Measurements from ENCODE around the gene CPPED1. TPM values are rescaled to one million over a fixed set of nuclear protein-coding genes. Genes with fewer than 3 reads are reported as not detected.

The CPPED1 gene
- total RNA-seq, 2 donors from 2014 or later = 8.4 to 14.7 TPM

DNA sequence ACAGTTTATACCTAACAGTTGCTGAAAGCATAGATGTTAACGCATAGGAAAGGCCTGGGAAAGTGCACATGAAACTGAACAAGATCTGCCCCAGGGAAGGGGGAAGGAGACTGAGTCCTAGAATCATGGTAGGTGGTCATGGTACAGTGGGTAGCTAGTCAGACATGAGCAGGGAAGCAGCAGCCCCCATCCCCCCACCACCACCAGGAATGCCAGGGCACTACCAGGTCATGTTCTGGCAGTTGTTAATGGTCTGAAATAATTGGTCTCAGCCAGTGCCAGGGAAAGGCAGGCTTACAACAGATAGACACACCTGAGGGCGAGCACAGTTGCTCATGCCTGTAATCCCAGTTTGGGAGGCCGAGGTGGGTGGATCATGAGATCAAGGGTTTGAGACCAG lies 185.2 kb downstream of the CPPED1 start:
- Mint-ChIP-seq H3K27me3 (ENCODE audit: insufficient read depth) (no peaks in the 10 kb centered on the region), H3K4me3 (no peak overlapping the region), H3K9me3 (no peaks in the 10 kb centered on the region), H3K36me3 (ENCODE audit: low read depth) (no peaks in the 10 kb centered on the region), H3K27ac (no peak overlapping the region), H3K4me1 (peaks cover 15% of the 10 kb centered on the region)
- no peaks in the 10 kb centered on the region for H3K36me3 ChIP-seq (ENCODE audit: control insufficient read depth, insufficient read depth, low read length)
- TF ChIP-seq, protein P1, sequence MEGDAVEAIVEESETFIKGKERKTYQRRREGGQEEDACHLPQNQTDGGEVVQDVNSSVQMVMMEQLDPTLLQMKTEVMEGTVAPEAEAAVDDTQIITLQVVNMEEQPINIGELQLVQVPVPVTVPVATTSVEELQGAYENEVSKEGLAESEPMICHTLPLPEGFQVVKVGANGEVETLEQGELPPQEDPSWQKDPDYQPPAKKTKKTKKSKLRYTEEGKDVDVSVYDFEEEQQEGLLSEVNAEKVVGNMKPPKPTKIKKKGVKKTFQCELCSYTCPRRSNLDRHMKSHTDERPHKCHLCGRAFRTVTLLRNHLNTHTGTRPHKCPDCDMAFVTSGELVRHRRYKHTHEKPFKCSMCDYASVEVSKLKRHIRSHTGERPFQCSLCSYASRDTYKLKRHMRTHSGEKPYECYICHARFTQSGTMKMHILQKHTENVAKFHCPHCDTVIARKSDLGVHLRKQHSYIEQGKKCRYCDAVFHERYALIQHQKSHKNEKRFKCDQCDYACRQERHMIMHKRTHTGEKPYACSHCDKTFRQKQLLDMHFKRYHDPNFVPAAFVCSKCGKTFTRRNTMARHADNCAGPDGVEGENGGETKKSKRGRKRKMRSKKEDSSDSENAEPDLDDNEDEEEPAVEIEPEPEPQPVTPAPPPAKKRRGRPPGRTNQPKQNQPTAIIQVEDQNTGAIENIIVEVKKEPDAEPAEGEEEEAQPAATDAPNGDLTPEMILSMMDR (conservative IDR thresholded peaks at IDR 0.05) = no peak
- no peak overlapping the region for H3K9ac ChIP-seq (ENCODE audit: extremely low read depth, low read length, poor library complexity, severe bottlenecking)
- WGBS, 2 experiments (ENCODE audit: insufficient coverage in 1 of 2, insufficient read length in 1 of 2) = 83 to 93% methylated on average over 3 of the region's 3 CpGs
- no peak overlapping the region for H3K4me3 ChIP-seq (ENCODE audit: low read length)
- no peaks in the 10 kb centered on the region for H3K9me3 ChIP-seq (ENCODE audit: control insufficient read depth, low read length)
- H3K27ac ChIP-seq (ENCODE audit: low read depth, low read length) = no peak overlapping the region
- no peaks in the 10 kb centered on the region for H3K27me3 ChIP-seq (ENCODE audit: control insufficient read depth, insufficient read depth, low read length, poor library complexity, severe bottlenecking)
- peaks cover 9% of the 10 kb centered on the region for H3K4me1 ChIP-seq (ENCODE audit: control insufficient read depth, insufficient read depth, low read length)
- no peak for DNase-seq

DNA sequence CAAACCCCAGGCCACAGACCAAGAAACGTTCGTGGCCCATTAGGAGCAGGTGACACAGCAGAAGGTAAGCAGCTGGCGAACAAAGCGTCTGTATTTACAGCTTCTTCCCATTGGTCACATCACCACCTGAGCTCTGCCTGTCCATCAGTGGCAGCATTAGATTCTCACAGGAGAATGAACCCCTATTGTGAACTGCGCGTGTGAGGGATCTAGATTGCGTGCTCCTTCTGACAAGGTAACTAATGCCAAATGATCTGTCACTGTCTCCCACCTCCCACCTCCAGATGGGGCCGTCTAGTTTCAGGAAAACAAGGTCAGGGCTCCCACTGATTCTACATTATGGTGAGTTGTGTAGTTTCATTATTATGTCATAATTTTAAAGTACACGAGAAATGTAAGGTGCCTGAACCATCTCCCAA lies 186.3 kb downstream of the CPPED1 start:
- Histone ChIP-seq H3K9ac (ENCODE audit: extremely low read depth, low read length, poor library complexity, severe bottlenecking) (no peak overlapping the region), H3K27ac (ENCODE audit: low read depth, low read length) (no peak overlapping the region), H3K36me3 (ENCODE audit: control insufficient read depth, insufficient read depth, low read length) (no peaks in the 10 kb centered on the region), H3K9me3 (ENCODE audit: control insufficient read depth, low read length) (no peaks in the 10 kb centered on the region), H3K27me3 (ENCODE audit: control insufficient read depth, insufficient read depth, low read length, poor library complexity, severe bottlenecking) (no peaks in the 10 kb centered on the region), H3K4me1 (ENCODE audit: control insufficient read depth, insufficient read depth, low read length) (peaks cover 14% of the 10 kb centered on the region), H3K4me3 (ENCODE audit: low read length) (no peak overlapping the region)
- DNase-seq = no peak
- 83% methylated on average over 8 to 9 of the region's 9 CpGs for WGBS, 2 experiments (ENCODE audit: insufficient coverage in 1 of 2, insufficient read length in 1 of 2)
- Mint-ChIP-seq H3K27ac (no peak overlapping the region), H3K9me3 (no peaks in the 10 kb centered on the region), H3K4me1 (peaks cover 25% of the 10 kb centered on the region), H3K27me3 (ENCODE audit: insufficient read depth) (no peaks in the 10 kb centered on the region), H3K4me3 (no peak overlapping the region), H3K36me3 (ENCODE audit: low read depth) (no peaks in the 10 kb centered on the region)
- TF ChIP-seq, protein P1 (conservative IDR thresholded peaks at IDR 0.05) = no peak

DNA sequence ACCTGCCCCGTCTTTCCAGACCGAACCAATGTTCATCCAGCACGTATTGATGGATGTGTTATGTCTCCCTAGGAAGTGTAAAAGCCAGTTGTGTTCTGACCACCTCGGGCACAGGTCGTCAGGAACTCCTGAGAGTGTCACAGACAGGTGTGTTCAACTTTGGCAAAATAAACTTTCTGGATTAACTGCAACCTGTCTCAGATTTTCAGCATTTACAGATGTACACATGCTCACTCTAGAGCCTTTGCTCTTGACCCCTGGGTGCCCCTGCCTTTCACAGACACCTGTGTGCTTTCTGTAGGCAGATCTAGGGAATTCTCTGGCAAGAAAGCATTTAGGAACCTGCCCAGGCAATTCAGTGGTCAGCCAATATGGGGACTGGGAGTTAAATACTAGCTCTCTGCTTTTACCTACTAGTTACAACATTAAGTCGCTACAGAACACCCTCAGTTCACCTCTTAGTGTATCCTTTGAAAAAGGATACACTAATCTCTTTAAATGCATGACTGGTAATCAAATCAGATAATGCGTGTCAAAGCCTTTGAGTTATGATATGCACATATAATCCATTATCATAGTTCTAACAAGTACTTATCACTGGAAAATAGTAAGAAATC lies 188.9 kb downstream of the CPPED1 start:
- no peaks in the 10 kb centered on the region for H3K36me3 ChIP-seq (ENCODE audit: control insufficient read depth, insufficient read depth, low read length)
- H3K4me1 ChIP-seq (ENCODE audit: control insufficient read depth, insufficient read depth, low read length) = peaks cover 22% of the 10 kb centered on the region
- Mint-ChIP-seq H3K36me3 (ENCODE audit: low read depth) (no peaks in the 10 kb centered on the region), H3K9me3 (peaks cover 1% of the 10 kb centered on the region), H3K4me1 (peaks cover 41% of the 10 kb centered on the region), H3K27ac (no peak overlapping the region), H3K27me3 (ENCODE audit: insufficient read depth) (no peaks in the 10 kb centered on the region), H3K4me3 (peak overlapping the region; percentile 8)
- TF ChIP-seq, protein P1 (conservative IDR thresholded peaks at IDR 0.05) = no peak
- DNase-seq = peak; percentile 38
- H3K9ac ChIP-seq (ENCODE audit: extremely low read depth, low read length, poor library complexity, severe bottlenecking) = no peak overlapping the region
- no peak overlapping the region for H3K27ac ChIP-seq (ENCODE audit: low read depth, low read length)
- WGBS, 2 experiments (ENCODE audit: insufficient coverage in 1 of 2, insufficient read length in 1 of 2) = 97 to 98% methylated on average over 6 to 7 of the region's 7 CpGs
- no peak overlapping the region for H3K4me3 ChIP-seq (ENCODE audit: low read length)
- no peaks in the 10 kb centered on the region for H3K27me3 ChIP-seq (ENCODE audit: control insufficient read depth, insufficient read depth, low read length, poor library complexity, severe bottlenecking)
- no peaks in the 10 kb centered on the region for H3K9me3 ChIP-seq (ENCODE audit: control insufficient read depth, low read length)

Data from endodermal cell (in vitro differentiated cells).